Ramos (cell line): ENCODE measurements around the gene SUGCT.

ENCODE experiments used
- in situ Hi-C: fragments of 300-500 bp; cut with MboI; formaldehyde crosslinking; loops from one replicate; pipeline ENCODE4 v1.14.3; 2022; ENCODE audit warnings: low sequenced_read_pairs; ENCODE audit not compliant: unreplicated experiment

SUGCT gene

GRCh38 chr7:40726559-40726958 lies 591.8 kb downstream of the SUGCT start:
- in situ Hi-C loops = no loop called here

DNA sequence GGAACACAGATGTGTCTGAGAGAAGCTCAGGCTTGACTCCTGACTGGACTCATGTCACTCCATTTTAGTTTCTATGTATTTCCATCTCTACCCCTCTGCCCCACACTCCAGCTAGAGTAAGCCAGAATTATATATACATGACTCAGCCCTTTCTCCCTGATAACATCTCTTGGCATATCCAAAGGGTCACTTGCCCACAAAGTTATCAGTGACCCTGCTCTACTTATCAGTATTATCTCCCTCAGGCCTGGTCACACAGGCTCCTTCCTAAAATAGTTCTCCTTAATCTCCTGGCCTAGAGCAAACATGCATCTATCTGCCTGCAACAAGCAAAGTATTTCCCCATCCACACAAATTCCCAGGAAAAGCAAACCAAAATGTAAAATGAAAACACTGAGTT lies 598.3 kb downstream of the SUGCT start:
- in situ Hi-C loops = no loop called here

DNA sequence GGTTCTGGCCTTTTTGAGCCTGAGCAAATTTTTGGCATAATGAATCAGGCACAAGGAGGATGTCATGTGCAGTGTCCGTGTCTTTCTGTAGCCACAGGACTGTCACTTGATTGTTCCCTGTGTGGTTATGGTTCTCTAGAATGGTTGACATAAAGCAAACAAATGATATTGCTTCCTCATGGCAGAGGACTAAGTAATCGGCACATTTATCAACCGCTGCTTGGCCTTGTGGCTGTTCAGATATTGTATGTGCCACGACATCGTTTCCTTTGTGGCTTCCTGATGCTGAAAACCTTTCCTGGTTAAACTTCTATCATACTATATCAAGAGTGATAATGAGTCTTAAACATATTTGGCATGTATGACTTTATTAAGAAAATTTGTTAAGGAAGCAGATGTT lies 598.8 kb downstream of the SUGCT start:
- in situ Hi-C loops = no loop called here

DNA sequence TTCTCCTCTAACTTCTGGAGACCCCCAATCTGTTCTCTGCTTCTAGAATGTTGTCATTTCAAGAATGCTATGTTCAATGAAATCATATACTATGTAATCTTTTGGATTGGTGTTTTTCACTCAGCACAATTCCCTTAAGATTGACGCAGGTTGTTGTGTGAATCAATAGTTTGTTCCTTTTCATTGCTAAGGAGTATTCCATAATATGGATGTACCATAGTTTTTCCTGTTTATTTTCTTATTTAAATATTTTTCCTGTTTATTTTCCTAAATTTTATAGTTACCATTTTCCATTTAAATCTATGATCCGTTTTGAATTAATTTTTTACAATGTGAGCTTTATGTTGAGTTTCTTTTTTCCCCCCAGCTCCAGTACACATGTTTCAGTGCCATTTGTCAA lies 604.5 kb downstream of the SUGCT start:
- in situ Hi-C loops = no loop called here

DNA sequence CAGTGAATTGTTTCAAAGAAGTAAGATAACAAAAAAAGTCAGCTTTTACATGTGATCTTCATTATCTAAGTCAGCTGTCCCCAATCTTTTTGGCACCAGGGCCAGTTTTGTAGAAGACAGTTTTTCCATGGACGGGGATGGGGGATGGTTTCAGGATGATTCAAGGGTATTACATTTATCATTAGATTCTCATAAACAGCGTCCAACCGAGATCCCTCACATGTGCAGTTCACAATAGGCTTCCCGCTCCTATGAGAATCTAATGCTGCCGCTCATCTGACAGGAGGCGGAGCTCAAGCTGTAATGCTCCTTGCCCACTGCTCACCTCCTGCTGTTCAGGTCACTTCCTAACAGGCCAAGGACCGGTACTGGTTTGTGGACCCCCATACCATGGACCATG lies 607.5 kb downstream of the SUGCT start:
- in situ Hi-C loops = no loop called here

- in situ Hi-C loops = no loop called here
These were observed 612.2 kb downstream of the SUGCT start for GRCh38 chr7:40746841-40747556.

DNA sequence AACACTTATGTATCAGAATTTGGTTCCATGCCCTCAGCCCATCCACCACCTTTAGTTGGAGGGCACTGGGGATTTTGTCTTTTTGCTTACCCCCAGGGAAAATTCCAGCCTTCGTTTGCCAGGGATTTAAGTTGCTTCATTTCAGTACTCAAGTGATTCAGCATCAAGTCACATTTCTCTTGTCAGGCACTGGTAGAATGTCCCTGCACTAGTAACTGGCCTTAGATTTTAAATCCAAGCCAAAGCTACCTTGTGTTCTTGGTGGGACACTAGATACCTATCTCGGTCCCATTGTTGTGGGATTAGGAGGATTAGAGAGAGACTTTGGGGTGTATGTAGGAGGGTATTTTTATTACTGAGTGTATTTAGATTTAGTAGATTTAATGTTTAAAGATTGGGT lies 613.1 kb downstream of the SUGCT start:
- in situ Hi-C loops = no loop called here

GRCh38 chr7:40749877-40750276 lies 615.1 kb downstream of the SUGCT start:
- in situ Hi-C loops = no loop called here

DNA sequence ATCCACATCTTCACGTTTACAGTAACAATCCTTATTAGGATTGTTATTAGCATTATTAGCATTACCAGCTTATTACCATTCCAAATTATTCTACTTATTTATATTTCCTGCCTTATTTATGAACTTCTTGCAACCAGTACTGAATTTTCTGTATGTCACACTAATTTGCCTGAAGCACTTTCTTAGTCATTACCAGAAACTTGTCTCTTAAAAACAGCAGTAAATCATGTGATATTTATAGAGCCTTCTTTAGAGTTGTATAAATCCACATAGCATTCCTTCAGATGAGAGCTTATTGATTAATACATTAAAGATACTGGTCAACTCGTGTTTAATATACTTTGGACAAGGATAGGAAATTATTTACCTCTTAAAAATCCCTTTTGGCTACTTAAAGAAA lies 618.6 kb downstream of the SUGCT start:
- in situ Hi-C loops = no loop called here

- in situ Hi-C loops = no loop called here
These were observed 620.6 kb downstream of the SUGCT start for GRCh38 chr7:40755438-40755837.

DNA sequence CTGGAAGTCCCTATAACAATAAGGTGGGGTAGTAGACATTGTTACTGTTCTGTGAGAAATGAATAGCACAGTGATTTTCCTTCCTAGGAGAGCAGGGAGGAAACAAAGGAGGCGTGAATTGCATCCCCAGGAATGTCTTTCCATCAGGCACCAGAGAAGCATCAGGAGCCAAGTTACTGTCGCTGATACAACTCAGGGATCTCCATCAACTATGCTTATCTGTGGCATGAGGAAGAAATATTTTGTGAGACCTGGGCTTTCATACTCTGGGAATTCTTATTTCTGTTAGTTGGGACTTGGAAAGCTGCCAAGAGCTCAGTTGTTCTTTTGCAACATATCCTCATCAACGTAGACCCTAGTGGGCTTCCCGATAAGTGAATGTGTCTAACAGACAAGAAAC lies 622.3 kb downstream of the SUGCT start:
- in situ Hi-C loops = no loop called here

- in situ Hi-C loops = no loop called here
These were observed 623.8 kb downstream of the SUGCT start for GRCh38 chr7:40758590-40758989.

- in situ Hi-C loops = no loop called here
These were observed 625.6 kb downstream of the SUGCT start for GRCh38 chr7:40760293-40760964.

- in situ Hi-C loops = no loop called here
These were observed 626.2 kb downstream of the SUGCT start for GRCh38 chr7:40760987-40761386.

GRCh38 chr7:40761762-40762560 lies 627.2 kb downstream of the SUGCT start:
- in situ Hi-C loops = no loop called here

GRCh38 chr7:40763319-40764287 lies 628.8 kb downstream of the SUGCT start:
- in situ Hi-C loops = no loop called here

- in situ Hi-C loops = no loop called here
These were observed 630.8 kb downstream of the SUGCT start for GRCh38 chr7:40765639-40766038.

GRCh38 chr7:40772096-40772495 lies 637.3 kb downstream of the SUGCT start:
- in situ Hi-C loops = no loop called here

DNA sequence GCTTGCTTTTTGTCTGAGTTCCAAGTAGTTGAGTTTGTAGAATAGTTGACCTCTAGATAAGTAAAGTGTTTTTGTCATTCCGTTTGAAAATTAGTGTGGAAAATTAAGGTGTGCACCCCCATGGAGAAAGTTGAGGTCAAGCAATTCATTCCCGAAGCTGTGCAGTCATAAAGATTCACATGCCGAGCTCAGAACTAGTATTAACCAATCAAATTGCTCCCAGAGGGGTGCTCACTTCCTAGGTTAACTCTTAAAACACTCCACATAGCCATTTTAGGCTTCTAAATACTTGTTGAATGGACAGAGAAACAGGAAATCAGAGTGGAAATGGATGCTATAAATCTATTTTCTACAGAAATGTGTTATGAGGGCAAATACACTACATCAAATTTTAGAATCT lies 638.9 kb downstream of the SUGCT start:
- in situ Hi-C loops = no loop called here

DNA sequence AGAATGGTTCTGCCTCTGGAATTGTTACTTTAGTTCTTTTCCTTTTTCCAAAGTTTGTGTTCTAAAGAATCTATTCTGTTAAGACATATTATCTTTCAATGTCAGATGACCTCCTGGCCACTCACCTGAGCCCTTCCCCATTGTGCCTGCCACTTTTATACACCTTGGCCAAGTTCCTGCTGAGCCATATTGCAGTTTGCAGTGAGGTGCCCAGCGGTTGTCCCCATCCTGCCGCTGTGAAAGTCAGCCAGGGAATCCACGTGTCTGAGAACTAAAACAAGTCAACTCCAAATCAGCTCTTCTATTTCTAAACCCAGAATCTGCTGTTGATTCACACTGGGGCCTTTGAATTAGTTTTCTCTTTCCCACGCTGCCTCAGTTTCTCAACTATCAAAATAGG lies 641.1 kb downstream of the SUGCT start:
- in situ Hi-C loops = no loop called here
